Epithelial cell of esophagus (primary cell): ENCODE measurements around the gene ZNF891.

ENCODE experiments used
- DNase-seq: peaks from one replicate; pipeline ENCODE4 v3.0.0; 2010; ENCODE audit warnings: low read depth
- H3K4me3 ChIP-seq: 2 replicates; pipeline ENCODE4 v1.5.1; 2011; ENCODE audit warnings: mild to moderate bottlenecking, low read length, control low read depth
- CTCF ChIP-seq: IDR thresholded peaks from 2 replicates; pipeline ENCODE4 v1.5.1; 2011; ENCODE audit warnings: low read depth, mild to moderate bottlenecking, low read length, control low read depth, inconsistent platforms; ENCODE audit not compliant: insufficient read depth; ENCODE audit errors: missing control alignments

Gene ZNF891

DNA sequence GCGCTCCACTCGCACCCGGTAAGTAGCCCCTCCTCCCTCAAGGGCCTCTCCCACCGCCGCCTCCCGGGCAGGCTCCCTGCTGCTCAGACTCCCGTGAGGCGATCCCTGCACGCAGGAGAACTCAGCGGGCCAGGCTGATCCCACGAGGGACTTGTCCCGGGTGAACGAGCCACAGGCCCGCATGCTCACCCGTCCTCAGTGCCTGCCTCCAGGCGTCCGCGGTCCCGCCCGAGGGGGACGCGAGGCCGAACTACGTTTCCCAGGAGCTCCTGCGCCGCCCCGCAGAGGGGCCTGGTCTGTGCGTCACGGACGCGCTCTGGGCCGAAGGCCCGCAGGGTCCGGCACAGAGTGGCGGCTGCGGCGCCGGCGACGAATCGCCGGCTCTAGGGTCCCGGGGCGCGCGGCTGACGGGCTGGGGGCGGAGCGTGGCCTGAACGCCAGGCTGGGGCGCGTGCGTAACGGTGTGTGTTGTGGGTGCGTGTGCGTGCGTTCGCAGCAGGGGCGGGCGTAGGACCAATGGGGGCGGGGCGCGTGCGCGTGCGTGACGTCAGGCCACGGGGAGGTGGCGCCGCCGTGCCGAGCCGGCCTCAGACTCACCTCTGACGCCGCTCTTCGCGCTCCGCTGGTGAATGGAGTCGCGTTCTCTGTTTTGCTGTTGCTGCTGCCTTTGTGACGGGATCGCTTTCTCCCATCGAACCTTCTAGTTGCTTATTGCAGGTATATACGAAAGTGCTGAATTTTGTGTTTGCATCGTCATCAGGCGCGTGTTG, at the start of gene ZNF891, which contains the start of gene ZNF10:
ZNF891 (minus strand) TSS at position 237 of the 770 bp plus-strand sequence. CDS start 8,356 bp downstream, outside the sequence.
ZNF10 (plus strand) TSS at position 590 of the 770 bp plus-strand sequence. CDS start 13,866 bp downstream, outside the sequence.
- peak; percentile 98 for DNase-seq
- peak within 1 kb of the TSS; percentile 79 for H3K4me3 ChIP-seq
- no peak for TF ChIP-seq CTCF

- DNase-seq, result no peak
- no peak for TF ChIP-seq CTCF
- H3K4me3 ChIP-seq, result no peak overlapping the region
Observed at GRCh38 chr12:133174901-133175300, 44.8 kb upstream of the ZNF891 start.

DNA sequence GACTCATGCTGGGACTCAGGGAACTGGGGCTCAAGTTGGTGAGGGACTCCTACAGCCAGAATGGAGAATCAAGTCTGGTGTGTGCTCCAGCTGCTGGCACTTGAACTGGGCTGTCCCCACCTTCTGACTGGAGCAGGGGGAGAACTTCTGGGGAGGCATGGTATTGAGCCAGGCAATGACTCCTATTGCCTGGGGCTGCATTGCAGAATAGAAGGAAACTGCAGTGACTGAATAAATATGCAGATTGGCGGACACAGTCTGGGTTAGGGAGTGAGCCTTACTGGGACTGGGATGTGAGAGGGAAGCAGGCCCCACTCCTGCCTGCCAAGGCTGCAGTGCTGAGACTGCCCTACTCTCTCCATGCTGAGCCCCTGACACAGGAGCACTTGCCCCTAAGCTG, 42.4 kb upstream of the ZNF891 start:
- TF ChIP-seq CTCF, result no peak
- H3K4me3 ChIP-seq, result no peak overlapping the region
- DNase-seq, result peak; percentile 22

DNA sequence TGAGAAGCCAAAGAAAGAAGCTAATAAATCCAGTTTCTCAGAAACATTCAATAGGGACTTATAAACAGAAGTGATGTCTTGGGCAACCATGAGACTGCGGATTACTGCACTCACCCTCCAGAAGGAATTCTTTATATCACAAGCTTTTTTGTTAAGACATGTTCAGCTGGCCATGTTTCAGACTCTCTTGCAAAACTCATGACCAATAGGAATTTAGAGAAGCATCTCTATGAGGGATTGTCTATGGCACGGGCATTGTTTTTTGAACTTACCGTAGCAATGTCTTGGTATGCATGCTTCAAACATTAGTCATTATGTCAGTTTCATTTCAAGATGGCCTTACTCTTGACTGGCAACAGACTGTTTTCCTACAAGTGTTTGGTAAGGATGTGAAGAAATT, 35.7 kb upstream of the ZNF891 start:
- TF ChIP-seq CTCF, result no peak
- no peak overlapping the region for H3K4me3 ChIP-seq
- DNase-seq, result peak; percentile 87

DNA sequence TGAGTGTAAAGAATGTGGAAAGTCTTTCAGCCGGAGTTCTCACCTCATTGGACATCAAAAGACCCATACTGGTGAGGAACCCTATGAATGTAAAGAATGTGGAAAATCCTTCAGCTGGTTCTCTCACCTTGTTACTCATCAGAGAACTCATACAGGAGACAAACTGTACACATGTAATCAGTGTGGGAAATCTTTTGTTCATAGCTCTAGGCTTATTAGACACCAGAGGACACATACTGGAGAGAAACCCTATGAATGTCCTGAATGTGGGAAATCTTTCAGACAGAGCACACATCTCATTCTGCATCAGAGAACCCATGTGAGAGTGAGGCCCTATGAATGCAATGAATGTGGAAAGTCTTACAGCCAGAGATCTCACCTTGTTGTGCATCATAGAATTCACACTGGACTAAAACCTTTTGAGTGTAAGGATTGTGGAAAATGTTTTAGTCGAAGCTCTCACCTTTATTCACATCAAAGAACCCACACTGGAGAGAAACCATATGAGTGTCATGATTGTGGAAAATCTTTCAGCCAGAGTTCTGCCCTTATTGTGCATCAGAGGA, 26.1 kb upstream of the ZNF891 start:
- DNase-seq, result no peak
- no peak overlapping the region for H3K4me3 ChIP-seq
- TF ChIP-seq CTCF, result no peak

- no peak overlapping the region for H3K4me3 ChIP-seq
- no peak for TF ChIP-seq CTCF
- peak; percentile 59 for DNase-seq
Observed at GRCh38 chr12:133145981-133146380, 15.9 kb upstream of the ZNF891 start.
